PC-3 (cell line): ENCODE measurements around the gene FAH. TPM values are rescaled to one million over a fixed set of nuclear protein-coding genes. Genes with fewer than 3 reads are reported as not detected.

Experiments
- ATAC-seq: fragments of 200-7000 bp; cut with Tn5 transposase; 2 replicates; pipeline ENCODE4 v1.9.1; 2020; ENCODE audit warnings: mild to moderate bottlenecking, moderate library complexity
- BruUV-seq: library from RNA; stranded (reverse); fragments of 400-500 nt; replicated peaks from 2 replicates; lab custom pipeline; 2021; lab: Mats Ljungman, UMichigan
- CTCF ChIA-PET: fragments of 300-600 bp; sonication (Branson Sonifier 250); formaldehyde crosslinking; loops from one replicate; lab custom pipeline; 2022; ENCODE audit warnings: antibody characterized with exemption; lab: Charles Lee
- POLR2A ChIA-PET: fragments of 300-600 bp; sonication (Branson Sonifier 250); formaldehyde crosslinking; loops from one replicate; lab custom pipeline; 2022; ENCODE audit warnings: antibody characterized with exemption; ENCODE audit not compliant: unreplicated experiment; lab: Charles Lee
- DNase-seq: peaks from one replicate; pipeline ENCODE4 v3.0.0-alpha.2; 2015
- H2AFZ ChIP-seq: fragments of 300-600 bp; sonication (generic); 2 replicates; pipeline ENCODE4 v1.6.0; 2016; ENCODE audit warnings: antibody characterized with exemption, low read length
- H3F3A ChIP-seq: fragments of 300-600 bp; sonication (generic); one replicate; pipeline ENCODE4 v1.6.0; 2017; ENCODE audit warnings: antibody characterized with exemption, low read length, control low read depth, mild to moderate bottlenecking; ENCODE audit not compliant: unreplicated experiment
- H3K27ac ChIP-seq: fragments of 300-600 bp; sonication (generic); 2 replicates; pipeline ENCODE4 v1.5.1; 2016; ENCODE audit warnings: mild to moderate bottlenecking, low read length
- H3K27me3 ChIP-seq: fragments of 300-600 bp; sonication (generic); 2 replicates; pipeline ENCODE4 v1.6.1; 2016; ENCODE audit warnings: low read length, mixed read lengths
- H3K36me3 ChIP-seq: fragments of 300-600 bp; sonication (generic); 2 replicates; pipeline ENCODE4 v1.6.1; 2016; ENCODE audit warnings: low read depth, mixed run types, low read length, mixed read lengths
- H3K4me1 ChIP-seq: fragments of 300-600 bp; sonication (generic); 2 replicates; pipeline ENCODE4 v1.5.1; 2016; ENCODE audit warnings: low read length; ENCODE audit not compliant: insufficient read depth
- H3K4me2 ChIP-seq: fragments of 300-600 bp; sonication (generic); 2 replicates; pipeline ENCODE4 v1.6.0; 2016; ENCODE audit warnings: low read length
- H3K4me3 ChIP-seq: fragments of 300-600 bp; sonication (generic); 2 replicates; pipeline ENCODE4 v1.5.1; 2016; ENCODE audit warnings: mild to moderate bottlenecking, low read length, mixed read lengths
- H3K79me2 ChIP-seq: fragments of 300-600 bp; sonication (generic); 2 replicates; pipeline ENCODE4 v1.6.1; 2017; ENCODE audit warnings: low read length, mixed read lengths
- H3K9ac ChIP-seq: fragments of 300-600 bp; sonication (generic); 2 replicates; pipeline ENCODE4 v1.6.0; 2016; ENCODE audit warnings: mild to moderate bottlenecking, low read length
- H3K9me2 ChIP-seq: fragments of 300-600 bp; sonication (generic); replicated peaks from 2 replicates; pipeline ENCODE4 v1.6.1; 2016; ENCODE audit warnings: mixed run types, low read length, mixed read lengths
- H3K9me3 ChIP-seq: fragments of 300-600 bp; sonication (generic); 2 replicates; pipeline ENCODE4 v1.6.1; 2016; ENCODE audit warnings: low read length, mixed read lengths
- H4K20me1 ChIP-seq: fragments of 300-600 bp; sonication (generic); 2 replicates; pipeline ENCODE4 v1.6.1; 2016; ENCODE audit warnings: low read length, mixed read lengths
- EZH2 ChIP-seq: fragments of 300-600 bp; sonication (generic); IDR thresholded peaks from one replicate; pipeline ENCODE4 v1.6.1; 2017; ENCODE audit warnings: antibody characterized with exemption, mild to moderate bottlenecking, low read length; ENCODE audit not compliant: unreplicated experiment
- EZH2phosphoT487 ChIP-seq: fragments of 300-600 bp; sonication (generic); IDR thresholded peaks from 2 replicates; pipeline ENCODE4 v1.6.1; 2018; ENCODE audit warnings: mild to moderate bottlenecking, antibody characterized with exemption, low read length, borderline replicate concordance
- intact Hi-C: fragments of 100-400 bp; cut with micrococcal nuclease; formaldehyde crosslinking; loops from 2 replicates; pipeline ENCODE4 v1.9.0; 2023
- total RNA-seq: library from RNA; depleted of rRNA; stranded (reverse); fragments of >200 nt; gene quantifications from 2 replicates; pipeline ENCODE4 v1.2.3, GENCODE V29; 2014
- TF ChIP-seq, protein P1 (sequence below): fragments of 300-600 bp; sonication (generic); conservative IDR thresholded peaks from 2 replicates; pipeline ENCODE4 v1.5.1; 2017; ENCODE audit warnings: antibody characterized with exemption, low read depth, mild to moderate bottlenecking, low read length

Gene FAH
- total RNA-seq, 1 experiment from 2014 or later, result 55.4 TPM

DNA sequence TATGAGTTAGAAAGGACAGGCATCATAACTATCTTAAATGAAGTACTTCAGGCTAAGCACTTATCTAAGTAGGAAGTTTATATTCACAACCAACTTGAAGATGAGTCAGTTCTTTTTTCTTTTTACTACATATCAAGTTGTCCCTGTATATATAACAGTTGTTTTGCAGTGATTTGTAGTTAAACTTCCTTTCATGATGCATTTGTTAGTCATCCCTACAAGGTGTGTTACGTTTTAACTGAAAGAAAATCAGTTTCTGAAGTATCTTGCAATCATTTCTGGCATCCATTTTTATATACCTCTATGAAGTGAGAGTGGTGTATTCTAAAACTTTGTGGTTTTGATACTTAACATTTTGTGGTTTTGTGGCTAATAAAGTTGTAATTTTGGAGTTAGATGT is 47.2 kb upstream of the FAH start:
- peaks cover 30% of the 10 kb centered on the region for H3K4me1 ChIP-seq
- peak overlapping the region; percentile 45; the same call in 1 of the 2 replicates for H3K4me3 ChIP-seq
- peaks cover 43% of the 10 kb centered on the region for H3K79me2 ChIP-seq
- no peaks in the 10 kb centered on the region for H3K36me3 ChIP-seq
- no peaks in the 10 kb centered on the region for H3K9me3 ChIP-seq
- BruUV-seq, result no TSS peak
- ATAC-seq, result peak; percentile 91
- no peak overlapping the region for H2AFZ ChIP-seq
- ChIA-PET CTCF (interaction anchor here (0.7 kb wide), 1 partner anchor 25 kb away, joined by 5 read pairs; no protein-coding TSS in a partner anchor), POLR2A (no interaction called here)
- peaks cover 12% of the 10 kb centered on the region for H4K20me1 ChIP-seq
- TF ChIP-seq EZH2phosphoT487 (no peak), EZH2 (no peak)
- TF ChIP-seq, protein P1, sequence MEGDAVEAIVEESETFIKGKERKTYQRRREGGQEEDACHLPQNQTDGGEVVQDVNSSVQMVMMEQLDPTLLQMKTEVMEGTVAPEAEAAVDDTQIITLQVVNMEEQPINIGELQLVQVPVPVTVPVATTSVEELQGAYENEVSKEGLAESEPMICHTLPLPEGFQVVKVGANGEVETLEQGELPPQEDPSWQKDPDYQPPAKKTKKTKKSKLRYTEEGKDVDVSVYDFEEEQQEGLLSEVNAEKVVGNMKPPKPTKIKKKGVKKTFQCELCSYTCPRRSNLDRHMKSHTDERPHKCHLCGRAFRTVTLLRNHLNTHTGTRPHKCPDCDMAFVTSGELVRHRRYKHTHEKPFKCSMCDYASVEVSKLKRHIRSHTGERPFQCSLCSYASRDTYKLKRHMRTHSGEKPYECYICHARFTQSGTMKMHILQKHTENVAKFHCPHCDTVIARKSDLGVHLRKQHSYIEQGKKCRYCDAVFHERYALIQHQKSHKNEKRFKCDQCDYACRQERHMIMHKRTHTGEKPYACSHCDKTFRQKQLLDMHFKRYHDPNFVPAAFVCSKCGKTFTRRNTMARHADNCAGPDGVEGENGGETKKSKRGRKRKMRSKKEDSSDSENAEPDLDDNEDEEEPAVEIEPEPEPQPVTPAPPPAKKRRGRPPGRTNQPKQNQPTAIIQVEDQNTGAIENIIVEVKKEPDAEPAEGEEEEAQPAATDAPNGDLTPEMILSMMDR, result no peak
- H3K27ac ChIP-seq, result peak overlapping the region; percentile 95
- peak overlapping the region; percentile 78 for H3K4me2 ChIP-seq
- no peaks in the 10 kb centered on the region for H3K9me2 ChIP-seq
- intact Hi-C loops, result loop anchor here (5.0 kb wide), 2 partner anchors 33 to 67 kb away; no protein-coding TSS in a partner anchor
- H3K9ac ChIP-seq, result peak overlapping the region; percentile 59
- H3K27me3 ChIP-seq, result no peaks in the 10 kb centered on the region
- peaks cover 16% of the 10 kb centered on the region for H3F3A ChIP-seq
- peak; percentile 84 for DNase-seq

DNA sequence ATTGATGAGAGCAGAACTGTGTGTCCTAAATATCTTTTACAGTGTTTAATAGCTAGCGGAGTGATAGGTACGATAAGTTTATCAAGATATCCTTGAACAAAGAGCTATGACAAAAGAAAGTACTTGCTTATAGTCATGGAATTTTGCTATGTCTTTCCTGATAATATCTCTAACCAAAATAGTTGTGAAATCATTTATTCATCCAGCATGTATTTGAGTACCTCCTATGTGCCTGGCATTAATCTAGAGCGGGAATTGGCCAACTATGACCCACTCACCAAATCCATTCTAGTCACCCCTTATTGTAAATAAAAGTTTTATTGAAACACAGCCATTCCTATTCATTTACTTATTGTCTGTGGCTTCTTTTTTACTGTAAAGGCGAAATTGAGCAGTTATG is 46.7 kb upstream of the FAH start:
- Histone ChIP-seq H3K4me3 (peak overlapping the region; percentile 45), H3K9me2 (no peaks in the 10 kb centered on the region), H3F3A (peaks cover 16% of the 10 kb centered on the region), H3K9me3 (no peaks in the 10 kb centered on the region), H2AFZ (no peak overlapping the region), H3K9ac (peak overlapping the region; percentile 59), H3K27ac (peak overlapping the region; percentile 95), H3K79me2 (peaks cover 43% of the 10 kb centered on the region), H4K20me1 (peaks cover 12% of the 10 kb centered on the region), H3K4me1 (peaks cover 30% of the 10 kb centered on the region), H3K27me3 (no peaks in the 10 kb centered on the region), H3K4me2 (peak overlapping the region; percentile 78), H3K36me3 (no peaks in the 10 kb centered on the region)
- POLR2A ChIA-PET, result no interaction called here
- peak; percentile 83 for DNase-seq
- CTCF ChIA-PET, result interaction anchor here (0.7 kb wide), 1 partner anchor 25 kb away, joined by 5 read pairs; no protein-coding TSS in a partner anchor
- BruUV-seq, result no TSS peak
- intact Hi-C loops, result loop anchor here (5.0 kb wide), 2 partner anchors 34 to 66 kb away; no protein-coding TSS in a partner anchor
- peak; percentile 48 for ATAC-seq
- TF ChIP-seq EZH2phosphoT487, result no peak
- no peak for TF ChIP-seq EZH2
- TF ChIP-seq, protein P1, result no peak

DNA sequence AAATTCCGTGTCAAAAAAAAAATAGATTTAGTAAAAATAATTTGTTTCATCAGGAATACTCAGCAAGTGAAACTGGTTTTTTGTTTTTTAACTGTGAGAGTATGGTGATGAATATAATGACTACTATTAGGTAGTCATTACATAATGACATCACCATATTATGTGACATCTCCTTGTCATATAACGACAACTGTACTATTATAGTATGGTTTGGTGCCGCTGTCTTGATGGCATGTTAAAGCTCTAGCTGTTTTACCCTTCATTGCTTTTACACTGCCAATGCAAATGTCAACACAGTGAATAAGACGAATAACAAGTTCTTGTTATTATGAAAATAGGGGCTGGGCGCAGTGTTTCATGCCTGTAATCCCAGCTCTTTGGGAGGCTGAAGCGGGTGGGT is 45.6 kb upstream of the FAH start:
- Histone ChIP-seq H4K20me1 (peaks cover 12% of the 10 kb centered on the region), H3K4me2 (no peak overlapping the region), H2AFZ (no peak overlapping the region), H3K9me3 (no peaks in the 10 kb centered on the region), H3K9ac (no peak overlapping the region), H3K4me1 (peaks cover 39% of the 10 kb centered on the region), H3K79me2 (peaks cover 47% of the 10 kb centered on the region), H3K9me2 (no peaks in the 10 kb centered on the region), H3K27me3 (no peaks in the 10 kb centered on the region), H3K36me3 (no peaks in the 10 kb centered on the region), H3K27ac (no peak overlapping the region), H3F3A (peaks cover 16% of the 10 kb centered on the region), H3K4me3 (no peak overlapping the region)
- ChIA-PET CTCF (no interaction called here), POLR2A (no interaction called here)
- DNase-seq (no peak), ATAC-seq (no peak)
- TF ChIP-seq EZH2phosphoT487, result no peak
- no peak for TF ChIP-seq EZH2
- TF ChIP-seq, protein P1, result no peak
- BruUV-seq, result no TSS peak
- intact Hi-C loops, result loop anchor here (5.0 kb wide), 2 partner anchors 35 to 65 kb away; no protein-coding TSS in a partner anchor
